ENCODE data around the gene GPR158. TPM values are rescaled to one million over a fixed set of nuclear protein-coding genes. Genes with fewer than 3 reads are reported as not detected.
"Not testable (repeated sequence)": the region's sequence is repeated elsewhere in the genome, so short reads cannot be mapped to it uniquely, and the experiment has no call there.

Gene GPR158, protein sequence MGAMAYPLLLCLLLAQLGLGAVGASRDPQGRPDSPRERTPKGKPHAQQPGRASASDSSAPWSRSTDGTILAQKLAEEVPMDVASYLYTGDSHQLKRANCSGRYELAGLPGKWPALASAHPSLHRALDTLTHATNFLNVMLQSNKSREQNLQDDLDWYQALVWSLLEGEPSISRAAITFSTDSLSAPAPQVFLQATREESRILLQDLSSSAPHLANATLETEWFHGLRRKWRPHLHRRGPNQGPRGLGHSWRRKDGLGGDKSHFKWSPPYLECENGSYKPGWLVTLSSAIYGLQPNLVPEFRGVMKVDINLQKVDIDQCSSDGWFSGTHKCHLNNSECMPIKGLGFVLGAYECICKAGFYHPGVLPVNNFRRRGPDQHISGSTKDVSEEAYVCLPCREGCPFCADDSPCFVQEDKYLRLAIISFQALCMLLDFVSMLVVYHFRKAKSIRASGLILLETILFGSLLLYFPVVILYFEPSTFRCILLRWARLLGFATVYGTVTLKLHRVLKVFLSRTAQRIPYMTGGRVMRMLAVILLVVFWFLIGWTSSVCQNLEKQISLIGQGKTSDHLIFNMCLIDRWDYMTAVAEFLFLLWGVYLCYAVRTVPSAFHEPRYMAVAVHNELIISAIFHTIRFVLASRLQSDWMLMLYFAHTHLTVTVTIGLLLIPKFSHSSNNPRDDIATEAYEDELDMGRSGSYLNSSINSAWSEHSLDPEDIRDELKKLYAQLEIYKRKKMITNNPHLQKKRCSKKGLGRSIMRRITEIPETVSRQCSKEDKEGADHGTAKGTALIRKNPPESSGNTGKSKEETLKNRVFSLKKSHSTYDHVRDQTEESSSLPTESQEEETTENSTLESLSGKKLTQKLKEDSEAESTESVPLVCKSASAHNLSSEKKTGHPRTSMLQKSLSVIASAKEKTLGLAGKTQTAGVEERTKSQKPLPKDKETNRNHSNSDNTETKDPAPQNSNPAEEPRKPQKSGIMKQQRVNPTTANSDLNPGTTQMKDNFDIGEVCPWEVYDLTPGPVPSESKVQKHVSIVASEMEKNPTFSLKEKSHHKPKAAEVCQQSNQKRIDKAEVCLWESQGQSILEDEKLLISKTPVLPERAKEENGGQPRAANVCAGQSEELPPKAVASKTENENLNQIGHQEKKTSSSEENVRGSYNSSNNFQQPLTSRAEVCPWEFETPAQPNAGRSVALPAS (N-terminal part only)
- total RNA-seq: under 0.01 TPM in 1 of 2 replicates, not detected in the other

DNA sequence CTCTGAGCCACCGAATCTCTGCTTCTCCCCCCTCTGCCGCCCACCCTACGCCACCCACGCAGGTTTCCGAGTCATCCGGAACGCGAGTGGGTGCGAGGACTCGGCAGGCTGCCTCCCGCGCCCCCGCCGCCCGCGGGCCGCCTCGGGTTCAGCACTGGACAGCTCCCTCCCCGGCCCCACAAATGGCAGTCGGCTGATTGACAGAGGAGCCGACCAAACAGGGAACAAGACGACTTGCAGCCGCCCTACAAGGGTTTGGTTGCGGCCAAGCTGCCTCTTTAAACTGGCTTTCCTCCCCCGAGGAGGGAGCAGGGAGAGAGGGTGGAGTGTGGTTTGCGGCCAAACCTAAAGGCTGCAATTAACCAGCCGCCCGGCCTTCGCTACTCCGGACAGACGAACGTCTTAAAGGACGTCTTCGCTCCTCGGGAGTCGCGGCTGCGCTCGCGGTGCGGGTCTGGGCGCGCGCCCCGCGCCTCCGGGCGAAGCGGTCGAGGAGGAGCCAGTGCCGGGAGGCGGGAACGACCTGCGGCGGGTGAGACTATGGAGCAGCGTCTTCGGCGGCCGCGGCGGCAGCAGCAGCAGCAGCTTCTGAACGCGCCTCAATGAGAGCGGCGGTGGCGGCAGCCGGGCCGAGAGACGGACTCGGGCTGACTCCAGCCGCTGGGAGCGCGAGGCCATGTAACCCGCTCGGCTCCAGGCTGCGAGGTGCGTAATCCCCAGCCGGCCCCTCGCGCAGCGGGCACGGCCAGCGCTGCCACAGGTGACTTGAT lies at the start of gene GPR158:
GPR158 (plus strand) TSS at position 541 of the 770 bp plus-strand sequence. CDS start 420 bp downstream, outside the sequence.
- DNase-seq (ENCODE audit: low read depth in 2 of 2): peak; percentile 76 to 94

DNA sequence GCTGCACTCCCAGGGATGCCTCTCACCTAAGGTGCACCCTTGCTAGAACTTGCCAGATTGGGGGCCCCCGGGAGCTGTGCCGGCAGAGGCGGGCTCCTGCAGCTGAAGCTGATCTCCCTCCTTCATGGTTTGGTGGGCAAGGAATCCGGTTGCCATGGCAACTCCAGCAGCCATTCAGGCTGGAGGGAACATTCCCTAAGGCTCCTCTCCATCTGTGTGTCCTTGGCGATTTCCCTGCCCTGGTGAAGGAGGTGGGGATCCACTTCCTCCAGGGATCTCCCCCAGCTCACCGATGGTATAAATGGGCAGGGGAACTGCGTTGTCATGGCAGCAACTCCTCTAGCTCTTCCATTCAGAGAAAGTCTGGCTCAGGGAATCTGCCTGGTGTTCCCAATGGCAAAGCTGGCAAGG lies 49.6 kb upstream of the GPR158 start:
- no peak for DNase-seq (ENCODE audit: low read depth in 2 of 2)

DNA sequence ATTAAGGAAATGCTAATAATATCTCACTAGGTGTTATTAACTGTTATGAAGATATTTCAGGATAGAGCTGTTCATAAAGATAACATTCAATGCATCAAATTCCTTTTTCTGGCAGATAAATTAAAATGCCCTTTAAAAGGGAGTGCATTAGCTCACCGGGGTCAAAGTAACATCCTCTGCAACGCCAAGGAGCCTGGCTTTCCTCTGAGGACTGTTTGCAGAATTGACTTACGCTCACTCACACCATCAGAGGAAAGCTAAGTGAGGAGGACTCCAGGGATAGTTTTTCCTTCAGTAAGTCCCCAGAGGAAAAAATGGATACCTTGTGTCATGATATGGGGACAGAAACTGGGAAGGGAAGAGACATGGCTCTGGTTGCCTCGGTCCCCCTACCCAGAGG lies 45.2 kb upstream of the GPR158 start:
- DNase-seq (ENCODE audit: low read depth in 2 of 2): no peak

DNA sequence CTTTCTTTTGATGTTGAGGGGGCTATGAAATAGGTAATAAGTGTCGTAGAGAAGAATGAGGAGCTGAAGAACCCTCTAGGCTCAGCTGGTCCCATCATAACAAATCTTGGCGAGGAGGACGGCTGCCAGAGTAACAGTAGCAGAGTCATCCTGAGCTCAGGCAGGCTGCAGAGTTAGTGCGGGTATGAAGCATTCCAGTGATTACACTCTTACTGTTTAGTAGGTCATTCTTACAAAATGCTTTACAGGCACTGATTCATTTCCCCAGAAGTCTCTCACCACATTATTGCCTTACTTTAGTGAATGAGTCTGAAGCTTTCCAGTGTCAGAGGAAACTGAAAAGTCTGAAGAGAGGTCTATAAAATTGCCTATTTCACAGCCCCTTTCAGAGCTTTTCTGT lies 43.9 kb upstream of the GPR158 start:
- no peak for DNase-seq (ENCODE audit: low read depth in 2 of 2)

DNA sequence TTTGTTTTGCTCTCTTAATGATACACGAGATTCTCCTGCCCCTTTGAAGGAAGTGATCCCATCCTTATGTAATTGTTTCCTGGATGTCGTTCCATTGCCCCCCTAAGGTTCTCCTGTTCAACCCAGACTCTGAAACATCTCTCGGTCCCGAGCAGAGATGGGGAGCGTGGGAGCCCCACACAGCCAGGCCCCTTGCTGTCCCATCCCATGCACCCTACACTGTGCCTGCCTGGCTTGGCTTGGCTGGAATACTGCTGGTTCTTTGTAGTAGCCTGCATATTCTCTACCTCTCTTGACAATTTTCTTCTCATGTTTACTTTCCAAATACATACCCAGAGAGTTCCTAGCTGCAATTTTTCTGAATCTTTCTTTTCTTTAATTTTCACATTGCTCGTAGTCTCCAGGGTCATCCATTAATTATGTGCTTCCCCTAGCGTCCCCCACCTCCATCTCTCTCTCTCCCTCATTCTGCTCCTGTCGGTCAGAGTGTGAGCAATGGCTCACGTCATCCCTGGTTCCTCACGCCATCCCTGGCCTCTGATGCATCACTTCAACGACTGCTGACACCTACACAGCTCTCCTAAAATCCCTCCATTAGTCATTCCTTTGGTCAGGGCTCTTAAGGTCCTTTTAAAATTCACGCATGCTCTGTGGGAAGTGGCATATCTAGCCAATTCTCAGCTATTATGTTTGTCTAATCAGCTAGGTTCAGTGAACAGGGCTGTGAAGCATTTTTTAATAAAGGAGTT lies 32.5 kb upstream of the GPR158 start:
- DNase-seq (ENCODE audit: low read depth in 2 of 2): no peak

DNA sequence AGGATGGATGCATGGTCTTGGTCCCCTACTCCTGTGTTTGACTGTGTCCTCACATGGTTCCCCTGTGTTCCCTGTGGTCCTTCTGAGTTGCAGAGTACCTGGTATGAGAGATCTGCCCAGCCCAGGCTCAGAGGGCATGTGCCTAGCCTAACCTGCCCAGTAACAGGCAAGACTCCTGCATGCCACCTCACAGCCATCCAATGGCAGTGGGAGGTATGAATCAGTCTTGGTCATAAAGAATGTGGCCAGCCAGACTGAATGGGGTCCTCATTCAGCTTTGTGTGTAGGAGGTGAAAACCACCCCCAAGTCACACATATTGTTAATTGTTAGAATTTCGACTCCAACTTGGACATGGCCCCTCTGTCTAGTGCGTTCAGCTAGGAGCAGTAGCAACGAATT lies 17.2 kb upstream of the GPR158 start:
- DNase-seq (ENCODE audit: low read depth in 2 of 2): no peak

DNA sequence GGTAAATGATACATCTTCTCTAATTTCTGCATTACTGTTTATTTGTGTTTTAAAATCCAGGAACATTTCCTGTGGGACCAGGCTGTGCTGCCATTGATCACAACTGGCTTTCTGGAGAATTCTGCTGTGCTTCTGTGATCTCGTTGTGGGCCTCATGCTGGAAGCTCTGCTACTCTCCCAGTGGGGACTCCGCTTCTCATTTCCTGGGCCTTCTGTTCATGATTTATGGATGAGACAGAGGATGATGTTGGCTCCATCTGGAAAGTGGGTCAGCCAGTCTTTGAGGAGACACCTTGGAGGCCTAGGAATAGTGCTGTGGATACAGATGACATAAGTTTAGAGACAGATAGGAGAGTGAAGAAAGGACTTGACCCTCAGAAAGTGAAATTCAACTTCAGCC lies 15.2 kb upstream of the GPR158 start:
- DNase-seq (ENCODE audit: low read depth in 2 of 2): no peak

DNA sequence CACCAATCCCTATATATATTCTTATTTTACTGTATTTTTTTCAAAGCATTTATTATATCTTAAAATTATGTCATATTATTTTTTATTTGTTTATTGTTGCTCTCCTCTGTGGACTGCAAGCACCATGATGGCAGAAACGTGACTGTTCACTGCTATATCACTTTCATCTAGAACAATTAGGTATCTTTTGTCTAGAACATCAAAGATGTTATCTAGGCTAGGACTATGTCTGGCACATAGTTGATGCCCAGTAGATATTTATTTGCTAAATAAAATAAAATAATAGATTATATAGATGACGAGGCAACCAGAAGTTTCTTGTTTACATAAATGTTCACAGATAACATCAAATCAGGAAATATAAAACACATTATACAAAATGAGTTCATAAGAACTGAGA lies 12.4 kb upstream of the GPR158 start:
- no peak for DNase-seq (ENCODE audit: low read depth in 2 of 2)

DNA sequence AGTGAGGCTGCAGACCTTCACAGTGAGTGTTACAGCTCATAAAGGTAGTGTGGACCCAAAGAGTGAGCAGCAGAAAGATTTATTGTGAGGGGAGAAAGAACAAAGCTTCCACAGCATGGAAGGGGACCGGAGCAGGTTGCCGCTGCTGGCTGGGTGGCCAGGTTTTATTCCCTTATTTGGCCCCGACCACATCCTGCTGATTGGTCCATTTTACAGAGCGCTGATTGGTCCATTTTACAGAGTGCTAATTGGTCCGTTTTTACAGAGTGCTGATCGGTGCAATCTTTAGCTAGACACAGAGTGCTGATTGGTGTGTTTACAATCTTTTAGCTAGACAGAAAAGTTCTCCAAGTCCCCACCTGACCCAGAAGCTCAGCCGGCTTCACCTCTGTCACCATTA lies 11.3 kb upstream of the GPR158 start:
- not testable (repeated sequence) for DNase-seq (ENCODE audit: low read depth in 2 of 2)

DNA sequence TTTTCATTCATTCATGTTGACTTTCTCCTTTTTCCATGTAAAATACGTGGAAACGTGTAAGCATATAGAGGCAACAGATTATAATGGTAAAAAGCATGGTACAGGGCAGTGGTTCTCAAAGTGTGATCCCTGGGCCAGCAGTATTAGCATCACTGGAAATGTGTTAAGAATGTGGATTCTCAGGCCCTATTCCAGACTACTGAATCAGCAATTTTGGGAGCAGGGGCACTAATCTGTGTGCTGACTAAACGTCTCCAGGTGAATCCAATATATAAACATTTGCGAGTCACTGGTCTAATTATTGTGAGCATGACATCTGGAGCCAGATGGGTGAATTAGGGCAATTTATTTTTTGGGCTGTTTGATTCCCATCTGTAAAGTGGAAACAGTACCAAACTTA lies 5.1 kb upstream of the GPR158 start:
- DNase-seq (ENCODE audit: low read depth in 2 of 2): no peak

DNA sequence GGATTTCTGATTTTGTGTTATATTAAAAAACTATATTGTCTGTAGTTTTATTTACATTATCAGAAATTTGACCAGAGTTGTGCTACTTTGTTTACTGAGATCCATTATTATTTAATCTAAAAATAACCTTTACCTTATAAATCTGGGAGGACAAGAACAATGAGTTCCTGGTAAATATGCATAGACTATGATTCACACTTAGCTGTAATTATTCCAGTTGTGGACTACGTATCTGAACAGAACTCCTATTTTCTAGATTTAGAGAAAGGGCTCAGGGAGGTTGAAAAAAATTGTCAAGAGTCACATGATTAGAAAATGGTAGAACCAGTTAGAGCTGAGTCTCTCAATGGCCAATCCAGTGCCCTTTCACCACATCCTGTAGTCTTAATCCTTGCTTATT lies 4.2 kb upstream of the GPR158 start:
- DNase-seq (ENCODE audit: low read depth in 2 of 2): no peak

DNA sequence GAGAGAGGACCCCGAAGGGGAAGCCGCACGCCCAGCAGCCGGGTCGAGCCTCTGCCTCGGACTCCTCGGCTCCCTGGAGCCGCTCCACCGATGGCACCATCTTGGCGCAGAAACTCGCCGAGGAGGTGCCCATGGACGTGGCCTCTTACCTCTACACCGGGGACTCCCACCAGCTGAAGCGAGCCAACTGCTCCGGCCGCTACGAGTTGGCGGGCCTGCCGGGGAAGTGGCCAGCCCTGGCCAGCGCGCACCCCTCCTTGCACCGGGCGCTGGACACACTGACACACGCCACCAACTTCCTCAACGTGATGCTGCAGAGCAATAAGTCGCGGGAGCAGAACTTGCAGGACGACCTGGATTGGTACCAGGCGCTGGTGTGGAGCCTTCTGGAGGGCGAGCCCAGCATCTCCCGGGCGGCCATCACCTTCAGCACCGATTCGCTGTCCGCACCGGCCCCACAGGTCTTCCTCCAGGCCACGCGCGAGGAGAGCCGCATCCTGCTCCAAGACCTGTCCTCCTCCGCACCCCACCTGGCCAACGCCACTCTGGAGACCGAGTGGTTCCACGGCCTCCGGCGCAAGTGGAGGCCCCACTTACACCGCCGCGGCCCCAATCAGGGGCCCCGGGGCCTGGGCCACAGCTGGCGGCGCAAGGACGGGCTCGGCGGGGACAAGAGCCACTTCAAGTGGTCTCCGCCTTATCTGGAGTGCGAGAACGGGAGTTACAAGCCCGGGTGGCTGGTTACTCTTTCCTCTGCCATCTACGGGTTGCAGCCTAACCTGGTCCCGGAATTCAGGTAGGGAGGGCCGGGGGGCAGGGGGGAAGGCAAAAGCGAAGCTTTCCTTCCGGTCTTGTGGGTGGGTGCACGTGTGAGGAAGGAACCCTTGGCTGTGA lies 973 bp downstream of the GPR158 start:
- DNase-seq (ENCODE audit: low read depth in 2 of 2): peak in 1 of 2 donors; percentile 6

DNA sequence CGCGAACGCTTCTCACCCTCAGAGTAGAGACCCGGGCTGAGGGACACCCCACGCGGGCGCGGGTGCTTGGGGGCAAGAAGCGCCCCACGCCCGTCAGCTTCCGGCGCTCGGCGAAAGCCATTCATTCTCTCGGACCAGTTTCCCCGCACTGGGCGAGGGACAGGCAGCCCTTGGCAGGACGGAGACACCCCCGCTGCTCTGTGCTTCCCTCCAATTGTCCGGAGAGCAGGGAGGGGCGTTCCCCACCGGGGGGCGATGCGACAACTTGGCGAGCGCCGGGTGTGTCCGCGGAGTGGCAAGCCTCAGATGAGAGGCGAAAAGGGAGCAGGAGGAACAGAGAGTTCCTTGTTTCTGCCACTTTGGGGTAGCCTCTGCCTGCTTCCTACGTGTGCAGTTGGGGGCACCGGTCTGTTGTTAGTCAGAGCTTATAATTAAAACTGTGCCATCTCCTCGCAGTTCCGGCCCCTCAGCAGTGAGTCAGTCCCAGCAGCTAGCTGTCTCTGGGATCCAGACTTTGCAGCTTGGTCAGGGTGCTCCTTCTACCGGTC lies 1.7 kb downstream of the GPR158 start:
- DNase-seq (ENCODE audit: low read depth in 2 of 2): no peak

DNA sequence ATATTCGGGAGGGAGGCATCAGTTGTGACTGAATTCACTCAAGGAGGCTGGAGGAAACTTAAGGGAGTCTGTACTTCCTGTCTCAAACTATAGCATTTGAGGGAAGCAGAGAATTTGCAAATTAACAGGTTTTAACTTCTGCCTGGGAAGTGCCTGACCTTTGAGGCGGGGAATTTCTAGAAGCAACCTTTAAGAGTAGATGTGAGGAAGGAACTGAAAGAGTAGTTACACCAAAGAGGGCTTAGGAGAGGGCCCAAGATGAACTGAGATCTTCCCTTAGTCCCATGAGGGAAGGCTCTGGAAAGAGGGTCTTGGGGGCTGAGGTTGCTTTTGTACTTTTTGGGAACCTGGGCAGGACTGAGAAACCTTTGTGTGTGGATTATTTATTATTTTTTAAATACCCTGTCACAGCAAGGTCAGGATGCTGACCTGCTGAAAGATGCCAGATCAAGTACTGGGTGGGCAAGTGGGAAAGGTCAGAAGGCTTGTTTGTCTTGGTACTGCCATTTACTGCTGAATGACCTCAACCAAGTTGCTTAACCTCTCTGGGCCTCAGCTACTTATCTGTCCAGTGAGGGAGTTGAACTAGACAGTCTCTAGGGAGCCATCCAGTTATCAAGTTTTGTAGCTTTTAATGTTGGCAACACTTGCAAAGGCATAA lies 2.4 kb downstream of the GPR158 start:
- no peak for DNase-seq (ENCODE audit: low read depth in 2 of 2)

DNA sequence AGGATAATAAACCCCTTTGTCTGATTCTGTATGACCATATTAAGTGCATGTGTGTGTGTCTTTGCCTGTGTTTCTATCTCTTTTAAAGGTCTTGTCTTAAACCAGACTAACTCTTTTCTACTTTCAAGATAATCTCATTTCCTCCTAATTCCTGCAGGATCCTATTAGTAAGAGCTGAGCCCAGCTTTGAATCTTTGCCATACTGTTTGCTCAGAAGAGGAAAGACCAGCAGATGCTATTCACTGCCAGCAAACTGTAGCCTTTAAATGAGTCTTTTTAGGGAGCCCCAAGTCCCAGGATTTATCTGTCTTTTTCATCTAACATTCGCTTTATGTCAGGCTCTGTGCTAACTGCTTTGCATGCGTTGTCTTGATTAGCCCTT lies 2.9 kb downstream of the GPR158 start:
- DNase-seq (ENCODE audit: low read depth in 2 of 2): no peak

DNA sequence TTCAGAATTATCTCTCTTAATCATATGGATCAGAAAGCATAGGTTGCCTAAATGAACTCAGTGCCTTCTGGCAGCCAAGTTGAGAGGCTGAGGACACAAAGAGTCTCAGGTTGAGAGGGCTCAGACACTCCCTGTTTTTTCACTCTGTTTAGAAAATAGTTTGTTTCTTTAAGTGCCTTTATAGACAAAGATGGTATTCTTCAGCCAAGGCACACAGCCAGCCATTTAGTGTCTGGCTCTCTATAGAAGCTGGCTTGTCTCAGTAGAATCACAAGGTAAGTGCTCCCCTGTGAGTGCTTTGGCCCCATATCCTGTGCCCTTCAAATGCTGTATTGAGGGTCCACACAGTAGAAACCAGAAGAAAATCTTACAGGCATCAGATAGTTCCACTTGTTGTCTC lies 3.6 kb downstream of the GPR158 start:
- DNase-seq (ENCODE audit: low read depth in 2 of 2): no peak

DNA sequence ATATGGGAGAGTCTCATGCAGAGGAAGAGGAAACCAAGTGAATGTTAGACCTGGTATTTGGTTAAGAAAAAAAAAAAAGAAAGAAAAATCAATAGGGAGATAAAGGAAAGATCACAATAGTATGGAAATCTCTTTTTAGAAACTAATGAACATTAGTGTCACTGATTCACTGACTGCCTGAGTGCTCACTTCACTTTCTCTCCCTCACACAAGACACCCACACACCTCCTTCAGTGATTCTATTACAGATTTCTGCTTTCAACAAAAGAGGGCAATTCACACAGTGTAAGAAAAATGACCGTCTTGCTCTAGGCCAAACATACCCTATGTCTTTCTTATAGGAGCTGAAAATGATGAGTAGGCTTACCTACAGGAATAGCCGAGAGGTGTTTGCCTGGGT lies 6.0 kb downstream of the GPR158 start:
- no peak for DNase-seq (ENCODE audit: low read depth in 2 of 2)

DNA sequence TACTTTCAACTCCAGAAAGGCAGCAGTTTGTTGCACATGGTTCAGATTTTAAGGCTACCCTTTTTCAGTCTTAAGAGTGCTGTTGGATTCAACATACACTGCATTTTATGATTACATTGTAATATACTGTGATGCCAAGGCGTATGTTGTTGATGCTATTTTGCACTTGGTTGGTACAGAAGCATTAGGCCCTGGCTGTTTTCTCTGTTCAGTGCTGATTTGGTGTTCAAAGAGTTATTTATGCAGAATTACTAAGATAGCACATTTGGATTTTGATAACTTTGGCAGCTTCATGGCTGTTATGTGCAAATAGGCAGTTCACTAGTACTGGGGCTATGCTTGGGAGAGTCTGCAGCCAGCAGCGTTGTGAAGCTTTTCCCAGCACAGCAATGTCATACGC lies 7.8 kb downstream of the GPR158 start:
- DNase-seq (ENCODE audit: low read depth in 2 of 2): no peak

Data from dermis microvascular lymphatic vessel endothelial cell (primary cell).